Tibial nerve (tissue), 3 donors: ENCODE results near the gene SLC2A9.

Source experiments
- CTCF ChIP-seq, 5 experiments: fragments of 200-600 bp in 3 of 5; fragments of 450-650 bp in 2 of 5; sonication (generic) in 3 of 5; IDR thresholded peaks; one replicate each; pipeline ENCODE4 v1.5.1; 2016 to 2019; ENCODE audit warnings: antibody characterized with exemption in 5 of 5, mild to moderate bottlenecking in 3 of 5, moderate library complexity in 2 of 5
- POLR2A ChIP-seq, 2 donors: fragments of 450-650 bp; IDR thresholded peaks; one replicate each; pipeline ENCODE4 v1.6.1; 2017; ENCODE audit warnings: antibody characterized with exemption in 2 of 2, mild to moderate bottlenecking in 2 of 2, moderate library complexity in 2 of 2

DNA sequence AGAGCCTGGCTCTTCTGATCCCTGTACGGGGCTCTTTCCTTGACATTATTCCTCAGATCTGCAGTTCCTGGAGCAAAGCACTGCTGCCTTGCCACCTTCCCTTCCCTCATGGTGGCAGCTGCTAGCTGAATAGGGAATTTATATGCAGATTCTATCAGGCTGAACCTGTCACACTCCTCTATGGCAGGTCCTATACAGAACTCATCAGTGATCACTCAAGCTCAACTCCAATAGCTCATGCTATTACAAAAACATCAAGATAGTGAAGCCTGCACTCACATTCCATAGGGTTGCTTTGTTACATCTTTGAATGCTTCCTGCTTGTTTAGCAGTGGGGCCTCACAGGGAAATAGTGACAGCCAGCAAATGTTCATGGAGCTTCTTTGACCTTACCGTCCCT lies 71.7 kb downstream of the SLC2A9 start:
- TF ChIP-seq CTCF (IDR thresholded peaks at IDR 0.05) (no peak), POLR2A (IDR thresholded peaks at IDR 0.05) (no peak)
